ENCODE measurements around the gene TTC7B. TPM values are rescaled to one million over a fixed set of nuclear protein-coding genes. Genes with fewer than 3 reads are reported as not detected.

The TTC7B gene
- total and polyA plus RNA-seq, 7 donors, result 18.9 to 97.0 (median 59.0) TPM

DNA sequence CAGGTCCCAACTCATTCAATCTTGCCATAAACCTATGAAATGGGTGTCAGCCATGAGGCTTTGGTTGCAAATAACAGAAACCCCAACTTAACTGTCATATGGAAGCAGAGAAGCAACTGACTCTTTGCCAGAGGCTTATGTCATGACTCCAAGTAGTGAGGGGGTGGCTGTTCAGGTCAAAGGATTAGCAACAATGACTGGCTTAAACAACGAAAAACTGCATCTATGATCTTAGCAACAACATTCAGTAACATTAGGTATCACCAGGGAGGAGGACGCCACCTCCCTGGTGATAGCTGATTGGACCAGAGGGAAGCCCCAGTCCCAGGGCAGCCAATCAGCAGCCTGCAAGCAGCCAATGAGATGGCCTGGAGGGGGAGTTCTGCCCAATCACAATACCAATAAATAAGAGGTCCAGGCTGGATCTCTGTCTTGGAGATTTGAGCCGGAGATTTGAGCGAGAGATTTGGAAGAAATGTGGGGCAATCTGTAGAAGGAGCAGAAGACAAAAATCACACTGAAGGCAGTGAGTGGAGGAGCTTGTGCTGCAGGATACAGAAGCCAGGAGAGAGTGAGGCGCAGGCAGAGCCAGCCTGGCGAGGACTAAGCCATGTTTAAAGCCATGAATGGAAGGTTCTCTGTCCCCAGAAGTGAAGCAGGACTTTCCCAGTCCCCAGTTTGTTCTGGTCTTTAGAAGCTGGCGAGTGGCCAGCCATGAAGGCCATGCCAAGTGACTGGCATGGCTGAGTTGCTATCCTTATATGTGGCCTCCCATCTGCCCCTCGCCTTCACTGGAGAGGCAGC, 326.1 kb downstream of the TTC7B start:
- no peaks in the 10 kb centered on the region for H3K4me1 ChIP-seq
- intact Hi-C loops (cut with DNase I), result loop anchor here in 1 of 2 donors (5.0 kb wide), 1 partner anchor 53 kb away; no protein-coding TSS in a partner anchor
- TF ChIP-seq, protein P1, sequence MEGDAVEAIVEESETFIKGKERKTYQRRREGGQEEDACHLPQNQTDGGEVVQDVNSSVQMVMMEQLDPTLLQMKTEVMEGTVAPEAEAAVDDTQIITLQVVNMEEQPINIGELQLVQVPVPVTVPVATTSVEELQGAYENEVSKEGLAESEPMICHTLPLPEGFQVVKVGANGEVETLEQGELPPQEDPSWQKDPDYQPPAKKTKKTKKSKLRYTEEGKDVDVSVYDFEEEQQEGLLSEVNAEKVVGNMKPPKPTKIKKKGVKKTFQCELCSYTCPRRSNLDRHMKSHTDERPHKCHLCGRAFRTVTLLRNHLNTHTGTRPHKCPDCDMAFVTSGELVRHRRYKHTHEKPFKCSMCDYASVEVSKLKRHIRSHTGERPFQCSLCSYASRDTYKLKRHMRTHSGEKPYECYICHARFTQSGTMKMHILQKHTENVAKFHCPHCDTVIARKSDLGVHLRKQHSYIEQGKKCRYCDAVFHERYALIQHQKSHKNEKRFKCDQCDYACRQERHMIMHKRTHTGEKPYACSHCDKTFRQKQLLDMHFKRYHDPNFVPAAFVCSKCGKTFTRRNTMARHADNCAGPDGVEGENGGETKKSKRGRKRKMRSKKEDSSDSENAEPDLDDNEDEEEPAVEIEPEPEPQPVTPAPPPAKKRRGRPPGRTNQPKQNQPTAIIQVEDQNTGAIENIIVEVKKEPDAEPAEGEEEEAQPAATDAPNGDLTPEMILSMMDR (IDR thresholded peaks at IDR 0.05), result no peak

DNA sequence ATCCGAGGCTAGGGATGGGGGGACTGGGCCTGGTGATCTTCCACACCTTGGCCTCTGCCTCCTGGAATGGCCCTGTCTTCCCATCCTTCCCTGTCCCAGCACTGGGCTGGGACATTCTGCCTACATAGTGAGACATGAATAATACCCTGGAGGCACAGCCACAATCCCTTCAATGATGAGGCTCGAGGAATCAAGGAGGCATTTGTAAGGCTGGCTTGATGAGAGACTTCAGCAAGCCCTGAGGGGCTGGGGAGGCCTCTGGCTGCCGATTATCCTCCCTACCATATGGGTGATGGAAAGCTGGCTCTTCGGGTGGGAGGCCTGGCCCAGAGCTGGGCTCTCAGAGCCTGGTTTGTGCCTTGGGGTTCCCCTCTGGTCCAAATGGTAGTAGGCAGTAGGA, 326.9 kb downstream of the TTC7B start:
- ATAC-seq (no peak), DNase-seq (no peak)
- intact Hi-C loops (cut with DNase I), result no loop called here
- WGBS, 3 donors, result 92 to 97% (median 94%) methylated on average over 4 of the region's 4 CpGs
- Histone ChIP-seq H3K9me3 (no peaks in the 10 kb centered on the region), H3K4me3 (no peak overlapping the region), H3K4me1 (no peaks in the 10 kb centered on the region), H3K27ac (no peak overlapping the region), H3K36me3 (ENCODE audit: insufficient read depth in 1 of 2, low read depth in 1 of 2) (no peaks in the 10 kb centered on the region), H3K27me3 (ENCODE audit: insufficient read depth in 3 of 3, low read length in 2 of 3) (no peaks in the 10 kb centered on the region)
- TF ChIP-seq, protein P1 (IDR thresholded peaks at IDR 0.05), result no peak

More for the DNA sequence above, 326.1 kb downstream of the TTC7B start:
- H3K27ac ChIP-seq, result no peak overlapping the region
- 50 to 72% (median 56%) methylated on average over 8 of the region's 8 CpGs for WGBS, 3 donors
- no peaks in the 10 kb centered on the region for H3K9me3 ChIP-seq
- no peaks in the 10 kb centered on the region for H3K27me3 ChIP-seq (ENCODE audit: insufficient read depth in 3 of 3, low read length in 2 of 3)
- no peak for DNase-seq
- no peaks in the 10 kb centered on the region for H3K36me3 ChIP-seq (ENCODE audit: insufficient read depth in 1 of 2, low read depth in 1 of 2)
- H3K4me3 ChIP-seq, result no peak overlapping the region
- ATAC-seq, result no peak

DNA sequence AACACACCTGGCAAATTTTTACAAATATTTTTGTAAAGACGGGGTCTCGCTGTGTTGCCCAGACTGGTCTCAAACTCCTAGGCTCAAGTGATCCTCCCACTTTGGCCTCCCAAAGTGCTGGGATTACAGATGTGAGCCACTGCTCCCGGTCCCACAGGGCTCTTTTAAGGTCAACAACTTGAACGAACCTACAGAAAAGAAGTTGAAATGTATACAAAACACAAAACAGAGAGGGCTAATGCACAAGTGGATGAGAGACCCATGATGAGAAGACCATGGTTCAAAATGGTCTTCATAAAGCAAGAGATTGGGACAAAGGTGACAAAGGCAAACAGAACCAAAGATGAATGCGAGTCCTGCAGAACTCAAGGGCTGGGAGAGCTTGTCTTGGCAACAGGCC, 328.0 kb downstream of the TTC7B start:
- Histone ChIP-seq H3K27me3 (ENCODE audit: insufficient read depth in 3 of 3, low read length in 2 of 3) (no peaks in the 10 kb centered on the region), H3K36me3 (ENCODE audit: insufficient read depth in 1 of 2, low read depth in 1 of 2) (no peaks in the 10 kb centered on the region), H3K4me3 (no peak overlapping the region), H3K27ac (no peak overlapping the region), H3K9me3 (no peaks in the 10 kb centered on the region), H3K4me1 (no peaks in the 10 kb centered on the region)
- intact Hi-C loops (cut with DNase I), result no loop called here
- DNase-seq (no peak), ATAC-seq (no peak)
- 82 to 91% (median 90%) methylated on average over 5 of the region's 5 CpGs for WGBS, 3 donors
- TF ChIP-seq, protein P1 (IDR thresholded peaks at IDR 0.05), result no peak

DNA sequence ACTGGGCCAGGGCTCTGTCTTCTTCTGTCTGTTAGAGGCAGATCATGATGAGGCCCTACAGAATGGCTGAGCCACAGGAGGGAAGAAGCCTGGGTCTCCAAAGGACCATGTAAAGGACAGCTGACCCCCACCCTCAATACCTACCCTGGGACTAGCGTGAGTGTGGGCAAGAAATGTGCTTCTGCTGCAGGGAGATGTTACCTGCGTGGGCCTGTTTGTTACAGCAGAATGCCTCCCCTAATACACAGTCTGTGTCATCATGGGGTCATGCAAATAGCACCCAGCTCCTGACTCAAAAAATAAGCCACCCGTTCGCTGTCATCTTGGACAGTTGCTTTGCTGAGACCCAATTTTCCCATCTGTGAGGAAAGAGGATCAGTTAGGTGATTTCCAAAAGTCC, 328.8 kb downstream of the TTC7B start:
- intact Hi-C loops (cut with DNase I), result no loop called here
- TF ChIP-seq, protein P1 (IDR thresholded peaks at IDR 0.05), result no peak
- WGBS, 3 donors, result 94 to 96% (median 96%) methylated on average over 4 of the region's 4 CpGs

More for the DNA sequence above, 328.8 kb downstream of the TTC7B start:
- no peaks in the 10 kb centered on the region for H3K4me1 ChIP-seq
- H3K9me3 ChIP-seq, result no peaks in the 10 kb centered on the region
- H3K4me3 ChIP-seq, result no peak overlapping the region
- ATAC-seq, result no peak
- no peaks in the 10 kb centered on the region for H3K27me3 ChIP-seq (ENCODE audit: insufficient read depth in 3 of 3, low read length in 2 of 3)
- no peaks in the 10 kb centered on the region for H3K36me3 ChIP-seq (ENCODE audit: insufficient read depth in 1 of 2, low read depth in 1 of 2)
- no peak for DNase-seq
- H3K27ac ChIP-seq, result no peak overlapping the region

Data from psoas muscle (tissue), 8 donors.